T follicular helper cell (primary cell): ENCODE measurements around the gene ALK.
"Not testable (repeated sequence)": the region's sequence is repeated elsewhere in the genome, so short reads cannot be mapped to it uniquely, and the experiment has no call there.

Experiments
- DNase-seq: peaks from one replicate; pipeline ENCODE4 v3.0.0-alpha.2; 2020; ENCODE audit warnings: low read depth

The ALK gene

DNA sequence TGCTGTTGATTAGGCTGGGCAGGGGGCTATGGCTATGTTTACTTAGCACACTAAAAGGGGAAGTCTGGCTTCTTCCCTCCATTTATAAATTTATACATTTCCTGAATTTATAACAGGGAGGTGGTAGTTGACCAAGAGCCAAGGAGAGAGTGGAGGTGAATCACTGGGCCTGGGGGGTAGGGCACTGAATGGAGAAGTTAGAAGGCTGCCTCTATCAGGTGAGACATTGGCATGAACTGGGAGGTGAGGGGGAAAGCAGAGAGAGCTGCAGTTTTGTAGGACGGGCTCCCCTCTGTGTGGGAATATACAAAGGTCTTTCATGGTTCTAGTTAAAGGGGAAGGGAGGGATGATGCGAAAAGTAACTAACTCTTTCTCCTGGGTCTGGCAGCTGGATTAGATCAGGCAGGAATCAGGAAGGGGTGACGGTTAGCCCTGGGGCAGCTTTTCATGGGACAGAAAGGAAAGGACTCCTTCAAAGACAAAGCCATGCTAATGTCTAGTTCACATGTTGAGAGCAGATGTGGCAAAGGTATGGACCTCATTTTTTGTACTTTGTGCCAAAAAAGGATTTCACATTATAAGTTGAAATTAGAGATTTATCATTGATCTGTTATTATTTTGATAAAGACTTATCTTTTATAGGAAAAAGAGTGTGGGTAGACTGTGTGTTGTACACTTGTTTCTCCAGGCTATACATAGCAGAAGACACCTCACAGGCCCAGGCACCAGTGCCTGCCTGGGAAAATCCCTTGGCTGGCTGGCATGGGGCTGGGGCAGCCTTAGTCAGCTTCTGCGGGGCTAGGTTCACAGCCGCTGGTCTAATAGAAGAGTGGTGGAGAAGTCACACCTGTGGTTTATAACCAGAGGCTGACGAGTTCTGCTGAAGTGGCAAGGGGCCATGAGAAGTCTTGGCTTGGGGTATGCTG, 647.4 kb downstream of the ALK start:
- DNase-seq: no peak

GRCh38 chr2:29273004-29273684, 648.2 kb downstream of the ALK start:
- no peak for DNase-seq

- DNase-seq: no peak
These were observed 649.1 kb downstream of the ALK start for GRCh38 chr2:29272311-29272710.

GRCh38 chr2:29270701-29271121, 650.7 kb downstream of the ALK start:
- DNase-seq: no peak

DNA sequence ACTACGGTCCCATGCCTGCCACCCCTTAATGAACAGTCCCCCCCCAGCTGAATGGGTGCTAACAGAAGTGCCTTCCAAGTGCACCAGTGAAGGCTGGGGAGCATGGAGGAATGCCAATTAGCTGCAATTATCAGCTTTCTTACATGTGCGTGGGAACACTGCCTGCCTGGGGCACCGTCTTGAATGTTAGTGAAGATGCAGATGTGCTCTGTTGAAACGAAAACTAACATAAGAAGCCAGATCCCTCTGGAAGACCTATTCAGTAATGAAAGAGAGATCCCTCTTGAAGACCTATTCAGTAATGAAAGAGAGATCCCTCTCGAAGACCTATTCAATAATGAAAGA, 651.6 kb downstream of the ALK start:
- no peak for DNase-seq

- DNase-seq: no peak
These were observed 652.2 kb downstream of the ALK start for GRCh38 chr2:29269095-29269764.

- no peak for DNase-seq
These were observed 653.7 kb downstream of the ALK start for GRCh38 chr2:29267720-29268119.

GRCh38 chr2:29263886-29264285, 657.5 kb downstream of the ALK start:
- no peak for DNase-seq

DNA sequence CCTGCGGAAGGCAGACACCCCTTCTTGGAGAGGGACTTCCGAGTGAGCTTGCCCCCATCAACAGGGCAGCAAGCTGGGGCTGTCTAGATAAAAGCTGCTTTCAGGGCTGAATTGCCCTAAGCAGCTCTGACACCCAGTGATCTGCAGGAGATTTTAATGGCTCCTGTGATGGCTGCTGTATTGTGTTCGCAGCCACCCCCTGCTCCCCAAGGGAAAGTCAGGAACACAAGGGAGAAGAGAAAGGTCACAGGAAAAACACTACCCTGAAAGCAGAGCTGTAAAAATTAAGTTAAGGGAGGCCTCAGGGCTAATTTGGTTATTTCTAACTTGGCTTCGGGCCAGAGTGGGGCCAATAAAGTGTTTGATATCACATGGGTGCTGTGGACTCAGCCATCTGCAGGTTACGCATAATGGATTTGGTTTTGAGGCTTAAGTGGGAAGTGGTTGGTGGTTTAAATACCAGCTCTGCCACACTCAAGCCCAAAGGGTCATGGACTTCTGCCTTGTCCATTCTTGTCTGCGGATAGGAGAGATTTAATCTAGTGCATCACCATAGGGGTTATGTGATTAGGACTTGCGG, 658.6 kb downstream of the ALK start:
- no peak for DNase-seq

- DNase-seq: no peak
These were observed 660.4 kb downstream of the ALK start for GRCh38 chr2:29261003-29261402.

GRCh38 chr2:29260142-29260772, 661.1 kb downstream of the ALK start:
- no peak for DNase-seq

DNA sequence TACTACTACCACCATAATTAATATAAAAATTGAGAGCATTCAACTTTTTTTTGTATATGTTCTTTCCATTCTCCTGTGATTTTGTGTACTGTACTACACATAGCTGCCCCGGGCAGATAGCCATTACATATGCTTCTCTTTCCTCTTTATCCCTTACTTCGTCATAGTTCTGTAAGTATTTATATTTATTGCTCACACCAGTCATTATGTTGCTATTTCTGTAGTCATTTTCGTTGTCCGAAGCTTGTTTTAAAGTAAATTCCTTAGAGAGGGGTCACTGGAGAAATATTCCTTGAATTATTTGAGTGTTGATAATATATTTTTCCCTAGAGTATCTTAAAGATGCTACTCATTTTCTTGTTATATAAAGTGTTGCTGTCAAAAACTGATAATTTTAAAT, 662.2 kb downstream of the ALK start:
- no peak for DNase-seq

GRCh38 chr2:29255004-29255403, 666.4 kb downstream of the ALK start:
- DNase-seq: no peak

GRCh38 chr2:29253495-29254275, 667.7 kb downstream of the ALK start:
- not testable (repeated sequence) for DNase-seq

DNA sequence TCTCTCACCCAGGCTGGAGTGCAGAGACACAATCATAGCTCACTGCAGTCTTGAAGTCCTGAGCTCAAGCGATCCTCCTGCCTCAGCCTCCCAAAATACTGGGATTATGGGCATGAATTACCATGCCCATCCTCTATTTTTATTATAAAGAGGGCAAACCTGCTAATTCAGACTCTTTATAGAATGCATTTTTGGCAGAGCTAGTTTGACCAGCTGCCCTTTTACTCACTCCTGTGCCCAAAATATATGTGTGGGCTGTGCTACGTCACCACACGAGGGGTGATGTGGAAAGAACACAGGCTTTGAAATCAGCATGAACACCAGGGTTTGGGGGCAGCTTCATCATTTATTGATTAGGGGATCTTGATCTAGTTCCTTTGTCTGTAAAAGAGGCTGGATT, 668.4 kb downstream of the ALK start:
- DNase-seq: no peak

DNA sequence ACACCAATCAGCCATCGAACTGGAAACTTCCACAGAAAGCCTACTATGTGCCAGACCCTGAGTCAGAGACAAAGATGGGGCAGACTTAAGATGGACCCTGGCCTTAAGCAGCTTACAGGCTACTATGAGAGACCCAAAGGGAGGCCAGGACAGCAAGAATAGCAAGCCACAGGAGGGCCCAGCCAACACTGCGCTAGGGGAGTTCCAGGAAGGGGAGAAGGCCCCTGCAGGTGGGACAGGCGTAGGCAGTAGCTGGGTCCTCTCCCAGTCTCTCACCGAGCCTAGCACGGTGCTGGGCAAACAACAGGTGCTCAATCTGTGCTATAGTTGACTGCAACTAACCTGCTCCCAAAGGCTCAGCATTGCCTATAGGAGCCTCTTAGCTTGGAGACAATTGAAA, 670.0 kb downstream of the ALK start:
- DNase-seq: no peak

GRCh38 chr2:29250977-29251376, 670.4 kb downstream of the ALK start:
- DNase-seq: no peak

DNA sequence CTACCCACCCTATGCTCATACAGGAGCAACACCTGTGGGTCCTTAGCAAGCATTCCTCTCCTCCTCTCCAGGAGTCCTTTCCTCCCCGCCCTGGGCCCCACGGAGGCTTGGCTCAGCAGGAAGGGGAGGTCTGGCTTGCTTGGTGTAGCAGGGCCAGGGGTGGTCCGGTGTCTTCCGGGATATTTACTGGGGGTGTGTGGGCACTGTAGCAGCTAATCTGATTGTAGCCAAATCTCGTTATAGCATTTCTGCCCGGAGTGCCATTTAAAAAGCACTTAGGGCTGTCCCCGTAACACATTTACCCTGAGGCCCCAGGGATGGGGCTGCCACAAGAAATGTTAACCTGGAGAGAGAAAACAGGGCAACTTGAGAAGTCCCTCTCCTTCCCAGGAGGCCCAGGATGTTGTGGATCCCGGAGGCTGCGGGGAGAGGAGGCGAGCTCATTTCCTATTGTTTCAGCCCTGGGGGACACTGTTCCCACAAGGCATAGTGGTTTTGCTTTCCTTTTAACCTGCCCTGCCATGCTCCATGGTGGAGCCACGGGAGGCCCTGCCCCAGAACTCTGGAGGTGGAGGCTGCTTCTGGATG, 671.6 kb downstream of the ALK start:
- DNase-seq: no peak

DNA sequence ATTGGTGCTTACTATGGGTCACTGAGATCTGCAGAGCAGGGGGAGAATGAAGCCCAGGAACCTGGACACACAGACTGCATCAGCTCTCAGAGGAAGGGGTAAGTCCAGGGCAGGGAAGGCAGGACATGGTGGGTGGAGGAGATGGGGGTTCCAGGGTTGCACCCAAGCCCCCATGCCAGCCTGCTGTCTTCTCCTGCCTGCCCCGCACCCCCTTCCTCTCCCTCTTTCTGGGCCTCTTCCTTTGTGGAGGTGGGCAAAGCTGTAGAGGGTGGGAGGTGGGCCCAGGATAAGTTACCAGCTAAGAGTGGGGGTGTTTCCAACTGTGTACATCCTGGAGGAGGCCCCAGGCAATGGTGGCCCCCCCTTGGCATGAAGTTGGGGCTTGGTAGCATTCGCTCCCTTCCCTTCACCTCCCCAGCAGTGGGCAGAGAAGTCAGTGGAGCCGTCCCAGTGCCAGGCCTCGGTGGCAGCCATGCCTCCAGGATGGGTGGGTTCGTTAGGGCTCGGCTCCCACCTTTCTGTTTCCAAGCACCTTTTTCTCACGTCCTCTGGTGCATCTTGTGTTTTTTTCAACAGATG, 674.0 kb downstream of the ALK start:
- no peak for DNase-seq
